ENCODE results near the gene HDAC9. TPM values are rescaled to one million over a fixed set of nuclear protein-coding genes. Genes with fewer than 3 reads are reported as not detected.

The HDAC9 gene
- total RNA-seq, 1 experiment from 2014 or later: 17.1 TPM

DNA sequence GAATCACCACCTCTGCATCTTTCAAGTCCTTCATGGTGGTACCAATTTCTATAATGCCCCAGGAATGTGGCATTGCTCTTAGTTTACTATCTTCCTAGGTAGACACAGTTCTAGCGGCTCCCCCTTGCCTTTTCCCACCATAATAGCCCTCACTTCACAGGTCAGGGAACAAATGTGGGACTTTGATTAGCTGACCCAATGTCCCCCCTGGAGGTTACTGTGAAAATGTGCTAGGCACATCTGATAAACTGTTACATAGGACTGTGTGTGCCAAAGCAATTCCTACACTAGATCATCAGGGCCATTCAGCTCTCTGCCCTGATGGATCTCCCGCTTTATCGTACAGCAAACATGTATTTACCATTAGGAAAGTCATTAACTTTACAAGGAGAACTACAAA is 527.9 kb downstream of the HDAC9 start:
- Histone ChIP-seq H3K4me1 (ENCODE audit: control insufficient read depth, insufficient read depth, low read length) (no peaks in the 10 kb centered on the region), H3K27ac (ENCODE audit: low read length) (no peak overlapping the region), H3K9me3 (ENCODE audit: control insufficient read depth, insufficient read depth, low read depth, low read length) (no peaks in the 10 kb centered on the region), H3K36me3 (ENCODE audit: control insufficient read depth, insufficient read depth, low read length) (no peaks in the 10 kb centered on the region), H3K27me3 (ENCODE audit: control insufficient read depth, insufficient read depth, low read length) (no peaks in the 10 kb centered on the region), H3K4me3 (ENCODE audit: low read depth in 2 of 2, low read length in 2 of 2) (no peak overlapping the region)
- POLR2A ChIA-PET: no interaction called here
- in situ Hi-C loops (cut with HindIII; ENCODE audit: low pct_unique_long_range_greater_than_20kb, low sequenced_read_pairs) (no loop called here), intact Hi-C loops (cut with micrococcal nuclease; ENCODE audit: unreplicated experiment) (no loop called here)
- TF ChIP-seq POLR2AphosphoS5 (IDR thresholded peaks at IDR 0.05; ENCODE audit: low read depth, low read length): no peak
- no peak for TF ChIP-seq SIN3A (IDR thresholded peaks at IDR 0.05; ENCODE audit: borderline replicate concordance, insufficient read depth, low read depth, low read length)
- no peak for TF ChIP-seq TCF7L2 (IDR thresholded peaks at IDR 0.05; ENCODE audit: low read depth, low read length)
- no peak for TF ChIP-seq REST (IDR thresholded peaks at IDR 0.05; ENCODE audit: insufficient read depth in 1 of 2, low read depth in 2 of 2, low read length in 1 of 2)
- TF ChIP-seq, protein P1, sequence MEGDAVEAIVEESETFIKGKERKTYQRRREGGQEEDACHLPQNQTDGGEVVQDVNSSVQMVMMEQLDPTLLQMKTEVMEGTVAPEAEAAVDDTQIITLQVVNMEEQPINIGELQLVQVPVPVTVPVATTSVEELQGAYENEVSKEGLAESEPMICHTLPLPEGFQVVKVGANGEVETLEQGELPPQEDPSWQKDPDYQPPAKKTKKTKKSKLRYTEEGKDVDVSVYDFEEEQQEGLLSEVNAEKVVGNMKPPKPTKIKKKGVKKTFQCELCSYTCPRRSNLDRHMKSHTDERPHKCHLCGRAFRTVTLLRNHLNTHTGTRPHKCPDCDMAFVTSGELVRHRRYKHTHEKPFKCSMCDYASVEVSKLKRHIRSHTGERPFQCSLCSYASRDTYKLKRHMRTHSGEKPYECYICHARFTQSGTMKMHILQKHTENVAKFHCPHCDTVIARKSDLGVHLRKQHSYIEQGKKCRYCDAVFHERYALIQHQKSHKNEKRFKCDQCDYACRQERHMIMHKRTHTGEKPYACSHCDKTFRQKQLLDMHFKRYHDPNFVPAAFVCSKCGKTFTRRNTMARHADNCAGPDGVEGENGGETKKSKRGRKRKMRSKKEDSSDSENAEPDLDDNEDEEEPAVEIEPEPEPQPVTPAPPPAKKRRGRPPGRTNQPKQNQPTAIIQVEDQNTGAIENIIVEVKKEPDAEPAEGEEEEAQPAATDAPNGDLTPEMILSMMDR (IDR thresholded peaks at IDR 0.05): no peak
- no TSS peak for BruUV-seq (replicated peaks)
- ATAC-seq (no peak), DNase-seq (ENCODE audit: low read depth, low spot score) (no peak)
- CTCF ChIA-PET: no interaction called here

DNA sequence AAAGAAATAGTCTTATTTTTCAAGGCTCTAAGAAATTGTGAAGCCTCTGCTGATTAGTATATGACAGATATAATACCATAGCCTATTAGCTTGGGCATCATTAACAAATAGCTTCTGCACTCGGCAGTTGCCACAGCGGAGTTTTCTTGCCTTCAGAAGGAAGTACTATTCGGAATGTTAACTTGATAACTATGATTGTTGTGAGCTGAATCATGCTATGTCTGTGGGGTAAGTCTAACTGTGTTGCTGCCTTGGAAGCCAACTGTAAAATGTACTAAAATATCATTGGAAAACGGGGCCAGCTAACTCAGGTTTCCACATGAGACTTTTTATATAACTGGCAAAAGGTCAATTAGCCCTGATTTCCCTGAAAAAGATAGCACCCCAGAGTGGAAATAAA is 528.7 kb downstream of the HDAC9 start:
- Histone ChIP-seq H3K27me3 (ENCODE audit: control insufficient read depth, insufficient read depth, low read length) (no peaks in the 10 kb centered on the region), H3K9me3 (ENCODE audit: control insufficient read depth, insufficient read depth, low read depth, low read length) (no peaks in the 10 kb centered on the region), H3K4me3 (ENCODE audit: low read depth in 2 of 2, low read length in 2 of 2) (no peak overlapping the region), H3K27ac (ENCODE audit: low read length) (no peak overlapping the region), H3K36me3 (ENCODE audit: control insufficient read depth, insufficient read depth, low read length) (no peaks in the 10 kb centered on the region), H3K4me1 (ENCODE audit: control insufficient read depth, insufficient read depth, low read length) (no peaks in the 10 kb centered on the region)
- no TSS peak for BruUV-seq (replicated peaks)
- intact Hi-C loops (cut with micrococcal nuclease; ENCODE audit: unreplicated experiment): no loop called here
- in situ Hi-C loops (cut with HindIII; ENCODE audit: low pct_unique_long_range_greater_than_20kb, low sequenced_read_pairs): no loop called here
- TF ChIP-seq SIN3A (IDR thresholded peaks at IDR 0.05; ENCODE audit: borderline replicate concordance, insufficient read depth, low read depth, low read length) (no peak), POLR2AphosphoS5 (IDR thresholded peaks at IDR 0.05; ENCODE audit: low read depth, low read length) (no peak), REST (IDR thresholded peaks at IDR 0.05; ENCODE audit: insufficient read depth in 1 of 2, low read depth in 2 of 2, low read length in 1 of 2) (no peak), TCF7L2 (IDR thresholded peaks at IDR 0.05; ENCODE audit: low read depth, low read length) (no peak)
- TF ChIP-seq, protein P1 (IDR thresholded peaks at IDR 0.05): no peak
- DNase-seq (ENCODE audit: low read depth, low spot score): no peak
- ATAC-seq: no peak
- ChIA-PET CTCF (no interaction called here), POLR2A (no interaction called here)
